GM10266 (cell line): Measurements from ENCODE around the gene COL4A4.

Source experiments
- DNase-seq: peaks from one replicate; pipeline ENCODE4 v3.0.0; 2012; ENCODE audit errors: extremely low spot score
- TF ChIP-seq, protein P1 (sequence below): IDR thresholded peaks from 2 replicates; pipeline ENCODE4 v1.5.1; 2012; ENCODE audit warnings: mild to moderate bottlenecking, low read depth; ENCODE audit not compliant: control insufficient read depth, insufficient read depth; ENCODE audit errors: missing control alignments

Gene COL4A4

GRCh38 chr2:227132986-227133385 is 31.0 kb downstream of the COL4A4 start:
- TF ChIP-seq, protein P1, sequence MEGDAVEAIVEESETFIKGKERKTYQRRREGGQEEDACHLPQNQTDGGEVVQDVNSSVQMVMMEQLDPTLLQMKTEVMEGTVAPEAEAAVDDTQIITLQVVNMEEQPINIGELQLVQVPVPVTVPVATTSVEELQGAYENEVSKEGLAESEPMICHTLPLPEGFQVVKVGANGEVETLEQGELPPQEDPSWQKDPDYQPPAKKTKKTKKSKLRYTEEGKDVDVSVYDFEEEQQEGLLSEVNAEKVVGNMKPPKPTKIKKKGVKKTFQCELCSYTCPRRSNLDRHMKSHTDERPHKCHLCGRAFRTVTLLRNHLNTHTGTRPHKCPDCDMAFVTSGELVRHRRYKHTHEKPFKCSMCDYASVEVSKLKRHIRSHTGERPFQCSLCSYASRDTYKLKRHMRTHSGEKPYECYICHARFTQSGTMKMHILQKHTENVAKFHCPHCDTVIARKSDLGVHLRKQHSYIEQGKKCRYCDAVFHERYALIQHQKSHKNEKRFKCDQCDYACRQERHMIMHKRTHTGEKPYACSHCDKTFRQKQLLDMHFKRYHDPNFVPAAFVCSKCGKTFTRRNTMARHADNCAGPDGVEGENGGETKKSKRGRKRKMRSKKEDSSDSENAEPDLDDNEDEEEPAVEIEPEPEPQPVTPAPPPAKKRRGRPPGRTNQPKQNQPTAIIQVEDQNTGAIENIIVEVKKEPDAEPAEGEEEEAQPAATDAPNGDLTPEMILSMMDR, result no peak
- DNase-seq, result no peak

GRCh38 chr2:227130636-227131035 is 33.4 kb downstream of the COL4A4 start:
- no peak for DNase-seq
- TF ChIP-seq, protein P1, result no peak

- DNase-seq, result no peak
- TF ChIP-seq, protein P1, result no peak
Observed at GRCh38 chr2:227127201-227127600, 36.8 kb downstream of the COL4A4 start.

DNA sequence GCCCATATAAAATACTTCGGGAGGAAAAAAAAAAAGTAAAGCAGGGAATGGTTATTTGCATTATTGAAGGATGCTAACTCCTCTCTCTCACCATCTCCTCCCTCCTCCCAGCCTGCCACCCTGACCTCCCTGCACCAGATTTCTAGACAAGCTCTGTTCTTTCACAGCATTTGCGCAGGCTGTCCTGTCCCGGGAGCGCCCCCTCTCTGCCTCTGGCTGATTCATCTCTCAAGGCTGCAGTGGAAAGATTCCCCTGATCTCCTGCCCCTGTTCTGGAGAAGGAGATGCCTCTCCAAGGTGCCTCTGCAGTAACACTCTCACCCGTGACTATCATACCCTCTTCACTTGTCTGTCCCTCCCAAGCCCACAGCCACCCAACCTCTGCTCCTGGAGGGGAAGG is 38.5 kb downstream of the COL4A4 start:
- TF ChIP-seq, protein P1, result peak; percentile 26
- no peak for DNase-seq

- TF ChIP-seq, protein P1, result no peak
Observed at GRCh38 chr2:227124811-227125210, 39.2 kb downstream of the COL4A4 start.

DNA sequence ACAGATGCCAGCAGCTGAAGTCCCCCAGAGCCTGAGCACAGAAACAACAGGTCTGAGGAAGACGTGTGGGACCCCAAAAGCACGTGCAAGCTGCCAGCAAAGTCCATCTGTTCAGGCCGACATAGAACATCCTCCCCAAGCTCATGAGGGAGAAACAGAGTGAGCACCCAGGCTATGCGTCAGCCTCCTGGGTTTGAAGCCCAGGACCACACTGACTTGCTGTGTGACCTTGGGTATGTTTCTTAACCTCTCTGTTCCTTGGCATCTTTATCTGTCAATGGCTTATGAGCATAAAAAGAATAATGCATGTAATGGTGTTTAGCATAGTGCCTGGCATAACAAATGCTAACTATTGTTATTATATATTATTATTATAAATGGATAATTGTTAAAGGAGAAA is 40.3 kb downstream of the COL4A4 start:
- no peak for DNase-seq
- TF ChIP-seq, protein P1, result no peak

More at GRCh38 chr2:227124811-227125210, 39.2 kb downstream of the COL4A4 start:
- DNase-seq, result no peak

- TF ChIP-seq, protein P1, result no peak
- DNase-seq, result no peak
Observed at GRCh38 chr2:227118353-227118752, 45.7 kb downstream of the COL4A4 start.
